ENCODE data around the gene PARD3B.

GRCh38 chr2:205655779-205656456 lies 1110.6 kb downstream of the PARD3B start:
- TF ChIP-seq CTCF (conservative IDR thresholded peaks at IDR 0.05) (no peak), EZH2 (IDR thresholded peaks at IDR 0.05; ENCODE audit: low read depth) (no peak)

Measured in PC-9 (cell line).